ENCODE data around the gene COMMD9.

DNA sequence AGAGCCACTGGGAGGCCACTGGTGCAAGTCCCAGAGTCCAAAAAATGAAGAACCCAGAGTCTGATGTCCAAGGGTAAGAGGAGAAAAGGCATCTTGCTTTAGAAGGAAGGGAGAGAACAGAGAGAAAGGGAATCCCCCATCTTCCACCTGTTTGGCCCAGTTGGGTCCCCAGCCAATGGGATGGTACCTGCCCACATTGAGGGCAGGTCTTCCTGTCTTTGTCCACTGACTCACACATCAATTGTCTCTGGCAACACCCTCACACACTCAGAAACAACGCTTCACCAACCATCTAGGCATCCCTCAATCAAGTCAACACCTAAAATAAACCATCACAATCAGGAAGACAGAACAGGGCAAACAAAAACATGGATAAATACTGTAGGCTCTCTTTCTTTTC, 6.3 kb downstream of the COMMD9 start:
- TF ChIP-seq, protein P1, sequence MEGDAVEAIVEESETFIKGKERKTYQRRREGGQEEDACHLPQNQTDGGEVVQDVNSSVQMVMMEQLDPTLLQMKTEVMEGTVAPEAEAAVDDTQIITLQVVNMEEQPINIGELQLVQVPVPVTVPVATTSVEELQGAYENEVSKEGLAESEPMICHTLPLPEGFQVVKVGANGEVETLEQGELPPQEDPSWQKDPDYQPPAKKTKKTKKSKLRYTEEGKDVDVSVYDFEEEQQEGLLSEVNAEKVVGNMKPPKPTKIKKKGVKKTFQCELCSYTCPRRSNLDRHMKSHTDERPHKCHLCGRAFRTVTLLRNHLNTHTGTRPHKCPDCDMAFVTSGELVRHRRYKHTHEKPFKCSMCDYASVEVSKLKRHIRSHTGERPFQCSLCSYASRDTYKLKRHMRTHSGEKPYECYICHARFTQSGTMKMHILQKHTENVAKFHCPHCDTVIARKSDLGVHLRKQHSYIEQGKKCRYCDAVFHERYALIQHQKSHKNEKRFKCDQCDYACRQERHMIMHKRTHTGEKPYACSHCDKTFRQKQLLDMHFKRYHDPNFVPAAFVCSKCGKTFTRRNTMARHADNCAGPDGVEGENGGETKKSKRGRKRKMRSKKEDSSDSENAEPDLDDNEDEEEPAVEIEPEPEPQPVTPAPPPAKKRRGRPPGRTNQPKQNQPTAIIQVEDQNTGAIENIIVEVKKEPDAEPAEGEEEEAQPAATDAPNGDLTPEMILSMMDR (conservative IDR thresholded peaks at IDR 0.05 in 1 of 2, IDR thresholded peaks at IDR 0.05 in 1 of 2; ENCODE audit: low read depth in 1 of 2, low read length in 2 of 2) = no peak
- TF ChIP-seq EZH2 (IDR thresholded peaks at IDR 0.05; ENCODE audit: low read length, missing control alignments) = no peak
